HepG2 (cell line): Measurements from ENCODE around the gene SGCB. TPM values are rescaled to one million over a fixed set of nuclear protein-coding genes. Genes with fewer than 3 reads are reported as not detected.

Experiments
- HNF1A ChIP-seq, 2 experiments: sonication (generic) in 1 of 2; formaldehyde crosslinking in 1 of 2; IDR thresholded peaks; 2 replicates each; pipeline versions ENCODE4 v1.4.0 to v1.6.1; 2016 to 2020; ENCODE audit warnings: borderline replicate concordance in 1 of 2, low read depth in 1 of 2, mild to moderate bottlenecking in 1 of 2, missing genetic modification reagents in 1 of 2
- IKZF4 ChIP-seq: sonication (generic); formaldehyde crosslinking; IDR thresholded peaks from 2 replicates; pipeline ENCODE4 v1.5.1; 2020; ENCODE audit warnings: borderline replicate concordance, mild to moderate bottlenecking, low read depth, missing genetic modification reagents; ENCODE audit errors: not compliant biosample characterization
- IRF2 ChIP-seq: IDR thresholded peaks from 2 replicates; pipeline ENCODE4 v1.6.1; 2018; ENCODE audit warnings: missing genetic modification reagents, missing compliant biosample characterization
- JARID2 ChIP-seq: sonication (generic); formaldehyde crosslinking; IDR thresholded peaks from 2 replicates; pipeline ENCODE4 v1.8.1; 2023; ENCODE audit warnings: missing genetic modification reagents, inconsistent platforms; ENCODE audit not compliant: insufficient replicate concordance
- MED1 ChIP-seq: sonication (generic); formaldehyde crosslinking; IDR thresholded peaks from 2 replicates; pipeline ENCODE4 v1.4.0; 2020; ENCODE audit warnings: missing genetic modification reagents
- NCOR1 ChIP-seq: fragments of 200-600 bp; sonication (generic); IDR thresholded peaks from 2 replicates; pipeline ENCODE4 v1.7.0; 2017; ENCODE audit warnings: antibody characterized with exemption, low read length, borderline replicate concordance
- TCF12 ChIP-seq, 2 experiments: fragments of 450-650 bp in 1 of 2; sonication (generic) in 1 of 2; formaldehyde crosslinking in 1 of 2; IDR thresholded peaks; 2 replicates each; pipeline versions ENCODE4 v1.6.1 to v1.8.0; 2017 to 2022; ENCODE audit warnings: antibody characterized with exemption in 1 of 2, mild to moderate bottlenecking in 1 of 2, missing genetic modification reagents in 1 of 2, moderate library complexity in 1 of 2
- ZBTB34 ChIP-seq: sonication (generic); formaldehyde crosslinking; IDR thresholded peaks from 2 replicates; pipeline ENCODE4 v1.8.0; 2022; ENCODE audit warnings: mild to moderate bottlenecking, missing genetic modification reagents
- ZNF138 ChIP-seq: sonication (generic); formaldehyde crosslinking; IDR thresholded peaks from 2 replicates; pipeline ENCODE4 v1.5.0; 2020; ENCODE audit warnings: mild to moderate bottlenecking, low read depth, missing genetic modification reagents
- ZNF460 ChIP-seq: sonication (generic); formaldehyde crosslinking; IDR thresholded peaks from 2 replicates; pipeline ENCODE4 v1.5.1; 2020; ENCODE audit warnings: missing genetic modification reagents, mild to moderate bottlenecking, borderline replicate concordance
- ZNF496 ChIP-seq: sonication (generic); formaldehyde crosslinking; IDR thresholded peaks from 2 replicates; pipeline ENCODE4 v1.8.1; 2023; ENCODE audit warnings: mild to moderate bottlenecking, moderate library complexity, missing genetic modification reagents; ENCODE audit not compliant: insufficient replicate concordance
- polyA plus RNA-seq, 8 experiments: library from polyadenylated mRNA; depleted of rRNA in 3 of 8; stranded (reverse) in 7 of 8; unstranded in 1 of 8; fragments of >200 nt; fragmentation: Illumina TruSeq in 4 of 8; extraction: Trizol in 4 of 8; gene quantifications; 2 replicates each; pipeline versions ENCODE4 v1.2.1 to v1.2.3, GENCODE V29; 2011 to 2016; ENCODE audit warnings: low read depth in 4 of 8, missing spikeins in 1 of 8, mixed read lengths in 1 of 8; ENCODE audit not compliant: insufficient read depth in 1 of 8
- total RNA-seq, 5 experiments: library from RNA; depleted of rRNA; stranded (reverse); fragments of >200 nt; fragmentation: Illumina TruSeq; extraction: Trizol; gene quantifications; 2 replicates each; pipeline ENCODE4 v1.2.3, GENCODE V29; 2016; ENCODE audit warnings: low read depth in 1 of 5
- TF ChIP-seq, protein P1 (sequence below): sonication (generic); formaldehyde crosslinking; IDR thresholded peaks from 2 replicates; pipeline ENCODE4 v1.8.1; 2023; ENCODE audit warnings: mild to moderate bottlenecking, inconsistent platforms, moderate library complexity, missing genetic modification reagents, borderline replicate concordance
- TF ChIP-seq, protein P2 (sequence below): sonication (generic); formaldehyde crosslinking; IDR thresholded peaks from 2 replicates; pipeline ENCODE4 v1.4.0; 2020; ENCODE audit warnings: mild to moderate bottlenecking, missing genetic modification reagents

SGCB gene
- total and polyA plus RNA-seq, 2 of the 13 experiments (the other 11 are each of a cell fraction or from before 2014, with no cell fraction given): 2.2 to 4.8 TPM

DNA sequence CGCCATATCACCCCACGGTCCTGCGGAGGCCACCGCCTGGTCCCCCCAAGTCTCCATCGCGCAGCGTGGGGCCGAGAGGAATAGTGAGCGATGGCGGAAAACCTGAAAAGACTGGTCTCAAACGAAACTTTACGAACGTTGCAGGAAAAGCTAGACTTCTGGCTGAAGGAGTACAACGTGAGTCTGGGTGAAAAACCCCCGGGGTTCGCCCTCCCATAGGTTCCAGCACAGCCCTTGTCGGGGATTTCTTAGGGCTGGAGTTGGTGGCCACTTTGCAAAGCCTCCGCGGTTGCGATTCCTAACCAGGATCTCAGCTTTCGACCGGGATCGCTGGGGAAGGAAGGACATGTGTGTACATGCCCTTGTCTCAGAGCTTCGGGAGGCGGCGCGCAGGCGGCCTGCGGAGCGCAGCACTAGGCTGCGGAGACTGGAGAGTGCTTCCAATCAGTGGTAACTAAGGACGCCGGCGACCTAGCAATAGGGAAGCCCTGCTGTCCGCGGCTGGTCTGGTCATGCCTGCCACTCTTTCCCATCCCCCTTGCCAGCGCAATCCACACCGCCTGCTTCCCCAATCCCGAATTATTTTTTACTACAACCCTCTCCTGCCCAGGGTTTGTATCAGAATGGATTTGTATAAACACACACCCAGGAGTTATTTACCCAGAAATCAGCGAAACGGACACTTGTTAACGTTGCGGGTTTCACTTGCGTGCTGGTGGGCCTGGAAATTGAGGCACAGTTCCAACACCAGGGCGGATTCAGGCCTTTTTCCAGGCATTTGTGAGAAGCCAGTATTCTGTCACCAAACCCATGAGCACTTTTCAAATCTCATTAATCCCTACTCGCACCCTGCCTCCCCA is 13.7 kb upstream of the SGCB start (continued):
- TF ChIP-seq, protein P1, sequence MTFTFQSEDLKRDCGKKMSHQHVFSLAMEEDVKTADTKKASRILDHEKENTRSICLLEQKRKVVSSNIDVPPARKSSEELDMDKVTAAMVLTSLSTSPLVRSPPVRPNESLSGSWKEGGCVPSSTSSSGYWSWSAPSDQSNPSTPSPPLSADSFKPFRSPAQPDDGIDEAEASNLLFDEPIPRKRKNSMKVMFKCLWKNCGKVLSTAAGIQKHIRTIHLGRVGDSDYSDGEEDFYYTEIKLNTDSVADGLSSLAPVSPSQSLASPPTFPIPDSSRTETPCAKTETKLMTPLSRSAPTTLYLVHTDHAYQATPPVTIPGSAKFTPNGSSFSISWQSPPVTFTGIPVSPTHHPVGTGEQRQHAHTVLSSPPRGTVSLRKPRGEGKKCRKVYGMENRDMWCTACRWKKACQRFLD (CRISPR knock-in tag): no peak
- TF ChIP-seq NCOR1 (no peak), IKZF4 (CRISPR knock-in tag) (no peak), MED1 (CRISPR knock-in tag) (peak; percentile 33; the same call in 1 of the 2 replicates), ZBTB34 (CRISPR knock-in tag) (peak; percentile 16; the same call in 1 of the 2 replicates), IRF2 (no peak; the same call in 1 of the 2 replicates), ZNF138 (CRISPR knock-in tag) (no peak), ZNF496 (CRISPR knock-in tag) (no peak), HNF1A (IDR thresholded peaks at IDR 0.05; ENCODE audit: low read depth) (no peak; the same call in 1 of the 2 replicates), HNF1A (CRISPR knock-in tag; IDR thresholded peaks at IDR 0.05; ENCODE audit: borderline replicate concordance) (no peak), JARID2 (CRISPR knock-in tag) (no peak), TCF12 (IDR thresholded peaks at IDR 0.05) (no peak), TCF12 (CRISPR knock-in tag; IDR thresholded peaks at IDR 0.05) (no peak), ZNF460 (CRISPR knock-in tag) (no peak)
- TF ChIP-seq, protein P2, sequence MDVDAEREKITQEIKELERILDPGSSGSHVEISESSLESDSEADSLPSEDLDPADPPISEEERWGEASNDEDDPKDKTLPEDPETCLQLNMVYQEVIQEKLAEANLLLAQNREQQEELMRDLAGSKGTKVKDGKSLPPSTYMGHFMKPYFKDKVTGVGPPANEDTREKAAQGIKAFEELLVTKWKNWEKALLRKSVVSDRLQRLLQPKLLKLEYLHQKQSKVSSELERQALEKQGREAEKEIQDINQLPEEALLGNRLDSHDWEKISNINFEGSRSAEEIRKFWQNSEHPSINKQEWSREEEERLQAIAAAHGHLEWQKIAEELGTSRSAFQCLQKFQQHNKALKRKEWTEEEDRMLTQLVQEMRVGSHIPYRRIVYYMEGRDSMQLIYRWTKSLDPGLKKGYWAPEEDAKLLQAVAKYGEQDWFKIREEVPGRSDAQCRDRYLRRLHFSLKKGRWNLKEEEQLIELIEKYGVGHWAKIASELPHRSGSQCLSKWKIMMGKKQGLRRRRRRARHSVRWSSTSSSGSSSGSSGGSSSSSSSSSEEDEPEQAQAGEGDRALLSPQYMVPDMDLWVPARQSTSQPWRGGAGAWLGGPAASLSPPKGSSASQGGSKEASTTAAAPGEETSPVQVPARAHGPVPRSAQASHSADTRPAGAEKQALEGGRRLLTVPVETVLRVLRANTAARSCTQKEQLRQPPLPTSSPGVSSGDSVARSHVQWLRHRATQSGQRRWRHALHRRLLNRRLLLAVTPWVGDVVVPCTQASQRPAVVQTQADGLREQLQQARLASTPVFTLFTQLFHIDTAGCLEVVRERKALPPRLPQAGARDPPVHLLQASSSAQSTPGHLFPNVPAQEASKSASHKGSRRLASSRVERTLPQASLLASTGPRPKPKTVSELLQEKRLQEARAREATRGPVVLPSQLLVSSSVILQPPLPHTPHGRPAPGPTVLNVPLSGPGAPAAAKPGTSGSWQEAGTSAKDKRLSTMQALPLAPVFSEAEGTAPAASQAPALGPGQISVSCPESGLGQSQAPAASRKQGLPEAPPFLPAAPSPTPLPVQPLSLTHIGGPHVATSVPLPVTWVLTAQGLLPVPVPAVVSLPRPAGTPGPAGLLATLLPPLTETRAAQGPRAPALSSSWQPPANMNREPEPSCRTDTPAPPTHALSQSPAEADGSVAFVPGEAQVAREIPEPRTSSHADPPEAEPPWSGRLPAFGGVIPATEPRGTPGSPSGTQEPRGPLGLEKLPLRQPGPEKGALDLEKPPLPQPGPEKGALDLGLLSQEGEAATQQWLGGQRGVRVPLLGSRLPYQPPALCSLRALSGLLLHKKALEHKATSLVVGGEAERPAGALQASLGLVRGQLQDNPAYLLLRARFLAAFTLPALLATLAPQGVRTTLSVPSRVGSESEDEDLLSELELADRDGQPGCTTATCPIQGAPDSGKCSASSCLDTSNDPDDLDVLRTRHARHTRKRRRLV (CRISPR knock-in tag): no peak
